VCaP (cell line): Measurements from ENCODE around the gene DDIT4L.
A peak's percentile ranks its signal among the peaks of the same experiment; 100 is the strongest.
"Not testable (repeated sequence)": the region's sequence is repeated elsewhere in the genome, so short reads cannot be mapped to it uniquely, and the experiment has no call there.

Experiments used
- H3K27ac ChIP-seq: fragments of 450-650 bp; 2 replicates; pipeline ENCODE4 v1.5.1; 2017
- TF ChIP-seq, protein P1 (sequence below): fragments of 450-650 bp; conservative IDR thresholded peaks from 2 replicates; pipeline ENCODE4 v1.5.1; 2017; ENCODE audit warnings: mild to moderate bottlenecking, moderate library complexity

Gene DDIT4L

DNA sequence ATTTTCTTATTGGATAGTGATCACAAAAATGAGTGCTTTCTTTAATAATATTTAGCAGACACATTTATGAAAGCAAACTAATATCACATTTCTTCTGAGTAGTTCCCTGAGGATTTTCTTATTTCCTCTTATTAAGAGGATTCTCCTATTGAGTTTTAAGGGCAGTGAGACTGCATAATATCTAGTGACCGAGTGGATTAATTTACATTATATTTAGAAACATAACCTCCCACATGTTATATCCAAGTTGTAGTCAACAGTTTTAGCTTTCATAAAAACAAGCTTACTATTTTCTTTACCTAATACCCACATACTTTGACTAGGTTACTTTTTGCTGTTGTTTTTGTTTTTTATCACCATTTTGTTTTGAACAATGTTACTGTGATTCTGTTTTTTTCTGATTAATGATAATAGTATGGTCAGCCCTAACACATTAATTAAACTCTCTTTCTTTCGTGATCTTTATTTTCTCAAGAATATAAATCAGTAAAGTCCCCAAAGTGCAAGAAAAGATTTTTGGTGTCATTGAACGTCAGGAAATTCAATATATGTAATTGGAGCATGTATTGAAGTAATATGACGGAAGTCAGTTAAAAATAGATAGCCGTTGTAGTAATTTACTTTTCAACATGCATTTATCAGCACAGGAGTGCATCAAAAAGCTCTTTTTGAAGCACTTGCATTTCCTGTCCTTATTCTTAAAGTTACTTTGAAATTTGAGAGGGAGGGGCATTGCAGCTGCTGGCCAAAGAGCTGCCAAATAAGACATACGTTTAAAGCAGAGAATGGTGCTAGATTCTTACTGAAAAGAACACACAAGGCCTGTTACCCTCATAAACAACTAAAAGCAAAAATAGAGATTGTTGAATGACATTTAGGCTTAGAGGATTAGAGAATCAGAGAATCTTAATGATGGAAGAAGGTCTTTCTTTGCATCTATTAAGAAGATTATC lies 25.2 kb downstream of the DDIT4L start:
- H3K27ac ChIP-seq: no peak overlapping the region
- TF ChIP-seq, protein P1, sequence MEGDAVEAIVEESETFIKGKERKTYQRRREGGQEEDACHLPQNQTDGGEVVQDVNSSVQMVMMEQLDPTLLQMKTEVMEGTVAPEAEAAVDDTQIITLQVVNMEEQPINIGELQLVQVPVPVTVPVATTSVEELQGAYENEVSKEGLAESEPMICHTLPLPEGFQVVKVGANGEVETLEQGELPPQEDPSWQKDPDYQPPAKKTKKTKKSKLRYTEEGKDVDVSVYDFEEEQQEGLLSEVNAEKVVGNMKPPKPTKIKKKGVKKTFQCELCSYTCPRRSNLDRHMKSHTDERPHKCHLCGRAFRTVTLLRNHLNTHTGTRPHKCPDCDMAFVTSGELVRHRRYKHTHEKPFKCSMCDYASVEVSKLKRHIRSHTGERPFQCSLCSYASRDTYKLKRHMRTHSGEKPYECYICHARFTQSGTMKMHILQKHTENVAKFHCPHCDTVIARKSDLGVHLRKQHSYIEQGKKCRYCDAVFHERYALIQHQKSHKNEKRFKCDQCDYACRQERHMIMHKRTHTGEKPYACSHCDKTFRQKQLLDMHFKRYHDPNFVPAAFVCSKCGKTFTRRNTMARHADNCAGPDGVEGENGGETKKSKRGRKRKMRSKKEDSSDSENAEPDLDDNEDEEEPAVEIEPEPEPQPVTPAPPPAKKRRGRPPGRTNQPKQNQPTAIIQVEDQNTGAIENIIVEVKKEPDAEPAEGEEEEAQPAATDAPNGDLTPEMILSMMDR: no peak

DNA sequence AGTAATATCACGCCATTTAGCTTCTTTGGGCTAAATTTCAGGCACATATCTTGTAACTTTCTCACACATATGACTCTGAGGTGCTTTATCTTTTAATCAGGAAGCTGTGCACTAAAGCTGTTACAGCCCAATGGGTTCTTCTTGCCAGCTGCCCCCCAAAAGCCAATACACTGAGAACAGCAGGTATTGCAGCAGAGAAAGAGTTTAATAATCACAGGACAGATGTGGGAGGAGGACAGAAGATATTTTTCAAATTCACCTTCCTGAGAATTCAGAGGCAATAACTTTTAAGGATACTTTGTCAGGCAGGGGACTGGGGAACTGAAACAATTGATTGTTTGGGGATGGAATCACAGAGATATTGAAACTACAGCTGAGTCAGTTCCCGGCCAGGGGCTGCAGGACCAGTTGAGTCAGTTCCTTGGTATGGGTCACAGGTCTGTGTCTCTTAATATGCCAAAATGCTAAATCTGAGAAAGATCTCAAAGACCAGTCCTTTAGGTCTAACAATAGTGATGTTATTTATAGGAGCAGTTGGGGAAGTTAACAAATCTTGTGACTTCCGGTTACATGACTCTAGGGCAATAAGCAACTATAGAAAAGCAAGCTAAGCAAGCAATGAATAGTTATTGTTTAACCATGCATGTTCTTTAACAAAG lies 28.1 kb downstream of the DDIT4L start:
- H3K27ac ChIP-seq: peak overlapping the region; percentile 67
- TF ChIP-seq, protein P1: no peak

GRCh38 chr4:100149190-100149589 lies 41.1 kb downstream of the DDIT4L start:
- TF ChIP-seq, protein P1: no peak

DNA sequence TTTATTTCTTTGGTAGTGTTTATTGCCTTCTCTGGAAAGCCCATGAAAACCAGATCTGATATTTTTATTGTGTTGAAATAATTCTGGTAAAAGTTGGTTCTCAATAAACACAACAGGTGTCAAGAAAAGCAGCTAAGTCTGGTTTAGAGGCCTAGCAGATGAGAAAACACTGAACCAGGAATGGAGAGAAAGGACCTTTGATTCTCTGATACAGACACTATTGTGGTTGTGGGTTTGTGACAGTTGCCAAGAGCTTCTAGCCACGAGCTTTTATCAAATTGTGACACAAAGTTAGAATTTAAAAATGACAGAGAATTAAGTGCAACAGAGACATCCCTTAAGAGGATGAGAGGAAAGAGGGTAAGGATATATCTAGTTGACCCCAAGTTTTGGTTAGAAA lies 42.6 kb downstream of the DDIT4L start:
- TF ChIP-seq, protein P1: no peak
- H3K27ac ChIP-seq: no peak overlapping the region

More at GRCh38 chr4:100149190-100149589, 41.1 kb downstream of the DDIT4L start:
- no peak overlapping the region for H3K27ac ChIP-seq

GRCh38 chr4:100147198-100147597 lies 43.1 kb downstream of the DDIT4L start:
- no peak overlapping the region for H3K27ac ChIP-seq
- TF ChIP-seq, protein P1: no peak

- no peak overlapping the region for H3K27ac ChIP-seq
- TF ChIP-seq, protein P1: no peak
Observed at GRCh38 chr4:100146756-100147155, 43.5 kb downstream of the DDIT4L start.

DNA sequence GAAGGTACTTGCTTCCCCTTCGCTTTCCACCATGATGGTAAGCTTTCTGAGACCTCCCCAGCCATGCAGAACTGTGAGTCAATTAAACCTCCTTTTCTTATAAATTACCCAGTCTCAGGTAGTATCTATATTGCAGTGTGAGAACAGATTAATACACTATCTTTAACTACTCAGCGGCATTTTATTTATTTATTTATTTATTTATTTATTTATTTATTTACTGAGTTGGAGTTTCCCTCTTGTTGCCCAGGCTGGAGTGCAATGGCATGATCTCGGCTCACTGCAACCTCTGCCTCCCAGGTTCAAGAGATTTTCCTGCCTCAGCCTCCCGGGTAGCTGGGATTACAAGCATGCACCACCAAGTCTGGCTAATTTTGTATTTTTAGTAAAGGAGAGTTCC lies 52.9 kb downstream of the DDIT4L start:
- H3K27ac ChIP-seq: not testable (repeated sequence)
